Urinary bladder (tissue), 4 donors: ENCODE data around the gene PPIC. TPM values are rescaled to one million over a fixed set of nuclear protein-coding genes. Genes with fewer than 3 reads are reported as not detected.
"Not testable (repeated sequence)": the region's sequence is repeated elsewhere in the genome, so short reads cannot be mapped to it uniquely, and the experiment has no call there.

Experiments used
- DNase-seq: peaks from one replicate; pipeline ENCODE4 v3.0.0-alpha.2; 2015; ENCODE audit errors: extremely low spot score
- H3K27ac ChIP-seq: one replicate; pipeline ENCODE4 v1.5.1; 2013; ENCODE audit warnings: low read depth, mild to moderate bottlenecking, moderate library complexity
- H3K36me3 ChIP-seq: one replicate; pipeline ENCODE4 v1.6.1; 2013; ENCODE audit warnings: mild to moderate bottlenecking, moderate library complexity; ENCODE audit not compliant: insufficient read depth
- H3K4me1 ChIP-seq: one replicate; pipeline ENCODE4 v1.6.1; 2013; ENCODE audit warnings: mild to moderate bottlenecking, moderate library complexity; ENCODE audit not compliant: insufficient read depth
- H3K4me3 ChIP-seq: one replicate; pipeline ENCODE4 v1.5.1; 2013; ENCODE audit warnings: low read depth, low read length
- WGBS: extraction: QIAGEN DNeasy Blood & Tissue Kit; methylation state at CpG from one replicate; pipeline ENCODE4 v1.1.7; 2013; 5-methylcytosine and 5-hydroxymethylcytosine counted together
- polyA plus RNA-seq: library from polyadenylated mRNA; stranded (reverse); fragments of 200-250 nt; gene quantifications from one replicate; pipeline ENCODE4 v1.2.3, GENCODE V29; 2013
- total RNA-seq: library from RNA; depleted of rRNA; stranded (reverse); fragments of >200 nt; gene quantifications from one replicate; pipeline ENCODE4 v1.2.3, GENCODE V29; 2014
- donor health status: healthy with polysubstance abuse.
- donor health status: healthy.

The PPIC gene
- total and polyA plus RNA-seq, 2 donors, result 92.3 to 94.0 TPM

DNA sequence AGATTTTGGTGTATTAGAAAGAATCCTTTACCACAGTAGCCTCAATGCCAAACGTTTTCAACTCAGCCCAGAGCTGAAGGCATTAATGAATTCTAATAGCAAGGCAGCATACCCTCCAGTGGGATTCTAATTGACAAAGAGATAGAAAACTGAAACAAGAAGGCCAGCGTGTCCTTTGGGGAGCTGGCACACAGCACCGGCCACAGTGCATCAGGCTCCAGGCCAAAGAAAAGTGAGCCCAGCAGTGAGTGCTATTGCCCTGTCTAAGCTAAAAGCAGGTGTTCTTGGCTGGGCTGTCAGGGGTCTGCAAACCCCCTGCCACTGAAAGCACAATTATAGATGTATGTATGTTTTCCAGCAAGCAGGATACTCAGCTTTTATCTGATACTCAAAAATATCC, 40.4 kb downstream of the PPIC start:
- DNase-seq, result no peak
- H3K4me3 ChIP-seq, result no peak overlapping the region
- H3K4me1 ChIP-seq, result no peaks in the 10 kb centered on the region
- H3K27ac ChIP-seq, result no peak overlapping the region
- WGBS, result 87% methylated on average over 3 of the region's 3 CpGs
- H3K36me3 ChIP-seq, result no peaks in the 10 kb centered on the region

DNA sequence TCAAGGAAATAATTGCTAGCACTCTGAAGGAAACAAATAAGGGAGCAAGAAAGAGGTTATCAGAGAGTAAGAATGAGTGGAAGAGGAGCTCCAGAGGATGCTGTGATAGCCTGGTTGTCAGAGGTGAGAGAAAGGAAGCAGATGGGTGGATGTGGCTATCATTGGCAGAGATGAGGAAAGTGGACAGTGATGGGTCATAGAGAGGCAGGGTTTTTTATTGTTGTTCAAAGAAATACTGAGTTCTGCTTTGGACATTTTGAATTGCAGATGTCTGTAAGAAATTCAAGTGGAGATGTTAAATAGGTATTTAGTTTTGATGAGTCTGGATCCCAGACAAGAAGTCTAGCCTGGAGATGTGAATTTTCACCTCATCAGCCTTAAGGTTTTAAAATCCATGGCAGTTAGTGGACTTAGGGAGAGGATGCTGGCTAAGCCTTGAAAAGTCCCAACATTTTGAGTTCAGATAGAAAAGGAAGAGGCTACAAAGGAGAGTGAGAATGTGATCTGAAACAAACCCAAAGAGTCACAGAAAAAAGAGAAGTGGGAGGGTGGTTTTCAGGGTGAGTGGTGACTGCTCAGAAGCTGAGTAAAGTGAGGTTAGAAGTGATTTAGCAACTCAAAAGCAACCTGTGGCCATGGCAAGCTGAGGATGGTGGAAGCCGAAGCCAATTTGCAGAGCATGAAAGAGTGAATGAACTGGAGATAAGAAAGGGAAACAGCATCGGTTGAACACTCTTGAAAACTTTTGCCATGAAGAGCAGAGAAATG, 50.4 kb downstream of the PPIC start:
- Histone ChIP-seq H3K36me3 (no peaks in the 10 kb centered on the region), H3K27ac (no peak overlapping the region), H3K4me1 (no peaks in the 10 kb centered on the region), H3K4me3 (no peak overlapping the region)
- no peak for DNase-seq
- 96% methylated on average over 2 of the region's 2 CpGs for WGBS

DNA sequence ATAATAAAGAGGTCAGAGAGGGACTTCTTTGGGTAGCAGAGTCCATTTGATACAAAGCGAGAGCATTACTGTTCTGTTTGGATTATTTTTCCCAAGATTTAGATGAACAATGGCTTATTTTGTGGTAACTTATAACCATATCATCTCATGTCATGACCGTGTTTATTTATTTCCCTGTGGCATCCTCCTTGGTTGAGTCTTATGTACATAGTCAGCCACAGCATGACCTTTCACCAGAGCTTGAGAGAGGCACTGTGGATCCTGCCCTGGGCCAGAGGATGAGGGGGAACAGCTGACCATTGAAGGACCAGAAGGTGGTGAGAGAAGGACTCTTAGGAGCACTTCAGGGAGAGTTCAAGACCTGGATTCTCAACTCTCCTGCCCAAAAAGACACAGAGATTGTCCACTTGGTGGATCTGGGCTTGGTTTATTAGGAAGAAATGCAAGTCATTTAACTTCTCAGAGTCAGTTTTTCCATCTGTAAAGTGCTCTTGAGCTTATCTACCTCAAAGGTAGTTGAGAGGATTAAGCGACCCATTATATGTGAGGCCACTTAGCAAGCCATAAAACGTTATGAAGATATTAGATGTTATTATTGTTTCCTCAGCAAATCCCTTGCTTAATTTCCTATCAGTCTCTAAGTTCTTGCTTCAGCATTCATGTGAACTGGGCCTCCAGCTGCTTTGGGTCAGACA, 51.4 kb downstream of the PPIC start:
- WGBS, result 88% methylated on average over 4 of the region's 4 CpGs
- Histone ChIP-seq H3K4me3 (no peak overlapping the region), H3K27ac (no peak overlapping the region), H3K36me3 (no peaks in the 10 kb centered on the region), H3K4me1 (no peaks in the 10 kb centered on the region)
- DNase-seq, result no peak

DNA sequence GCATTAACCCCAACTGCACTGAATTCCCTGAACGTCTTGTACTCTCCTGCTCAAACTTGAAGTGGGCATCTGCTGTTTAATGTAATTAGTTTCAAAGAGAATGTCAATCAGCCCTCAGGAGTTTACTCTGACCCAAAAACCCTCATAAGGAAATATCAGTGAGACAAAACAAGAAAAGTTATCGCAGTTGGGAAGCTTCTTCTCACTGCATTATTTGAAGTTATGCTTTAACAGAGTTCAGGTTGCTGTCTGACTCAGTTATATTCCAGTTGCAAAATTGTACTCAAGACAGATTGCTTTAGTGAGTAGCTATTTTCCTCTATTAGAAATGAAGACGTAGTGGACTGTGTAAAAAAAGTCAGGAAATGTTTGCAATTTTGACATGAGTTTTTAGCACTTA, 52.1 kb downstream of the PPIC start:
- Histone ChIP-seq H3K4me3 (no peak overlapping the region), H3K4me1 (no peaks in the 10 kb centered on the region), H3K27ac (no peak overlapping the region), H3K36me3 (no peaks in the 10 kb centered on the region)
- no peak for DNase-seq
- 96% methylated on average over 3 of the region's 3 CpGs for WGBS

DNA sequence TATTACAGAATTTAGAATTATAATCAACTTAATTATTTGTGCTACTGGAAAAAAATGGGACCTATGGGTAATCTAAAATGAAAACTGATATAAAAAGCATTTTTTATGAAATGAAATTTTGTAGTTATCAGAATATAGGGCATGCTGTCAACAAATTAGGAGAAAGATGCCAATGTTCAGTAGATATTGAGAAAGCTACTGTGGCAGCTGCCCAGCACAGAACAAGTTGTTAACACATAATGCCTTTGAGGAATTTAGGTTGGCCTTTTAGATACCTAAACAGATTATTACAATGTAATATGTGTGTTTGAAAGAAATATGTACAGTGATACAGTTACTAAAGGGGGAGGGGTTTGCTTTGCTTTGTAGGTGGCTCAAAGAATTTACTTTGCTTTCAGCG, 54.1 kb downstream of the PPIC start:
- Histone ChIP-seq H3K36me3 (no peaks in the 10 kb centered on the region), H3K4me3 (no peak overlapping the region), H3K27ac (no peak overlapping the region), H3K4me1 (no peaks in the 10 kb centered on the region)
- no peak for DNase-seq
- WGBS, result 48% methylated on average over 1 of the region's 1 CpG

DNA sequence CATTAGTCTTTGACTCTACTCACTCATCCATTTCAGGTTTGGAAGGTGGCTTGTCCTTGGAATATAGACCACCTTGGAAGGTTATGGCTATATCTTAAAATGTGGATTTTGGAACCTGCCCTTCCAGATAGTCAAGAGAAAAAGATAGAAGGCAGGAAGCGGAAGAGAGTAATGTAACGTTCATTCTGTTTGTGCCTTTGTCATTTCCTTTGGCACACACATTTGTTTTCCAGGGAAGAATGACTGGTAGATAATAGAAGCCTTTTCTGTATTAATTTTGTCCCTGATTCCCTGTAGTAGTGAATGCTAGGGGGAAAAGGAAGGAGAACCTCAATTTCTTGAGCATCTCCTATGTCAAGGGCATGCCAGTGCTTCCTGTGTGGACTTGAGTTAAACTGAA, 54.7 kb downstream of the PPIC start:
- 68% methylated on average over 2 of the region's 2 CpGs for WGBS
- DNase-seq, result no peak
- Histone ChIP-seq H3K27ac (no peak overlapping the region), H3K4me1 (no peaks in the 10 kb centered on the region), H3K36me3 (no peaks in the 10 kb centered on the region), H3K4me3 (no peak overlapping the region)

DNA sequence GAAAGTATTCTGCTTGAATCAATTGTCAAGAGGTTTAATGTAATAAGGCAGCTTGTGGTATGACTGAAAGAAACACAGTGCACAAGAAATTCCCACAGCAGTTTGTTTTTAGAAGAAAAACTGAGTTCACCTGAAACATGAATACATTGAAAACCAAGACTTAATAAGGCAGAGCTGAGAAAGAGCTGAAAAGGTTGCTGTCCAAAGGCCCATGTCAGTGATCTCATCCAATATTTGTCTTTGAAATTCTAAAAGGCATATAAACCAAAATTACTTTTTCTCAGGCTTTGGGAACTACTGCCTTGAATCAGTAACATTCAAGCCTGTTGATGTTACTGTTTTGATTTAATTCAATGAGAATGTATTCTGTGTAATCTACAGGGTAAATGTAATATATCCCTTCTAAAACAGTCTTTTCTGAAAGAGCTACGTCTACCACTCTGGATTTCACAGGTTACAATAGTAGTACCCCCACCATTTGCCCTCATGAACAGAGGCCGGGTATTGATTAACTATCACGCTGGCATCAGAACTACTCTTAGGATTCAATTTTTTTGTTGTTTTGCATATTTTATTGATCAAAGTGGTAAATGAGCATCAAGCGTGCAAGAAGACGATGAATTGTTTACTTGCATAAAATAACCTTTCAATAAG, 57.8 kb downstream of the PPIC start:
- no peak overlapping the region for H3K27ac ChIP-seq
- WGBS, result 98% methylated on average over 5 of the region's 5 CpGs
- H3K4me1 ChIP-seq, result no peaks in the 10 kb centered on the region
- no peaks in the 10 kb centered on the region for H3K36me3 ChIP-seq
- no peak for DNase-seq
- H3K4me3 ChIP-seq, result no peak overlapping the region

DNA sequence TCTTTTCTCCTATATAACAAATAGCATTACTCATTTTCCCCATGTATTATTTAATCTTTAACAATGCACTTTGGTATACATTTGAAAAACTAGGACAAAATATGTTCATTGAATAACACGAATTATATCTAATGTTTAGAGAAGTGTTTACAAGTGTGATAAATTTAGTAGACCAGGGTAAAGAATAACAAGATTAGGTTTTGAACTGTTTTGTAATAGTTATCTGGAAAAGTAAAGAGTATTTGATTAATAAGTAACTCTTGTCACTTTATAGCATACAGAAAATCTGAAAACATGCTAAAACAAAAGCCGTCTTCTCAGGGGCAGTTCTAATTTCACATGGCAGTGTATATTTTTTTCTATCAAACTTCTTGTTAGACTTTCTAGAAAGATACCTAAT, 58.5 kb downstream of the PPIC start:
- H3K4me1 ChIP-seq, result no peaks in the 10 kb centered on the region
- no peaks in the 10 kb centered on the region for H3K36me3 ChIP-seq
- no peak overlapping the region for H3K27ac ChIP-seq
- no peak for DNase-seq
- H3K4me3 ChIP-seq, result no peak overlapping the region
- 63% methylated on average over 2 of the region's 2 CpGs for WGBS

DNA sequence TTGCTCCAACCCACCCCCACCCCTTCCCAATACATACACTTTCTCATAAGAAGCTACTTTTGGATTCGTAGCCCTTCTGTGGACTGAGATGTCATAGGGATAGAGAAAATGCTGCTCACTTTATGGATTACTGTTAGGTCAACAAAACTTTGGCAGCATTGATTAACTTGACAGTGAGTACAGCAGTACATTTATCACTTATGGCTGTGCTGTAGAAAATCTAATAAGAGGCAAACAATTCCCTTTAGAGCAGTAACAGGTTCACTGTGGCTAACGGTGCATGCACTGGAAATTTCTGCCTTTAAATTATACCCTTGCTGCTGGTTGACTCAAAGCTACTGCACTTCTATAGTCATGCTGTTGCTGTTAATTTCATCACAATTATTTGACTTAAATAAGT, 59.2 kb downstream of the PPIC start:
- WGBS, result 83% methylated on average over 2 of the region's 2 CpGs
- Histone ChIP-seq H3K36me3 (no peaks in the 10 kb centered on the region), H3K4me1 (no peaks in the 10 kb centered on the region), H3K27ac (no peak overlapping the region), H3K4me3 (no peak overlapping the region)
- DNase-seq, result no peak

DNA sequence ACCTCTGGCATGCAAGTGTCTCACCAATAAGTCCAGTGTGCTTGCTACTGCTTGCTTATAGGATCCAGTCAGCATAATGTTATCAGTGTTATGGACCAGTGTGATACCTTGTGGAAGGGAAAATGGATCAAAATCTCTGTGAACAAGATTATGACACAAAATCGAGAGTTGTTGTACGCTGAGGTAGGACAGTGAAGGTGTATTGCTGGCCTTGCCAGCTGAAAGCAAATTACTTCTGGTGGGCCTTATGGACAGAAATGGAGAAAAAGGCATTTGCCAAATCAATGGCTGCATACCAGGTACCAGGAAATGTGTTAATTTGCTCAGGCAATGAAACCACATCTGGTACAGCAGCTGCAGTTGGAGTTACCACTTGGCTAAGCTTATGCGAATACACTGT, 62.3 kb downstream of the PPIC start:
- WGBS, result 95% methylated on average over 3 of the region's 3 CpGs
- H3K4me3 ChIP-seq, DNase-seq, H3K4me1 ChIP-seq, H3K36me3 ChIP-seq, H3K27ac ChIP-seq: not testable (repeated sequence)

DNA sequence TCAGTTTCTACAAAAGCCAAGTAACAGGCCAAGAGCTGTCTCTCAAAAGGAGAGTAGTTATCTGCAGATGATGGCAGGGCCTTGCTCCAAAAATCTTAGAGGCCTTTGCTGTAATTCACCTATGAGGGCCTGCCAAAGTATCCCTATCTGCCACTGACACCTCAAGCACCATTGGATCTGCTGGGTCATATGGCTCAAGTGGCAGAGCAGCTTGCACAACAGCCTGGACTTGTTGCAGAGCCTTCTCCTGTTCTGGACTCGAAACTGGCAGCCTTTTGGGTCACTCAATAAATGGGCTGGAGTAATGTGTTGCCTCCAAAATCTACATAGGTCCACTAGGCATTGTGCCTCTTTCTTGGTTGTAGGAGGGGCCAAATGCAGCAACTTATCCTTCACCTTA, 62.8 kb downstream of the PPIC start:
- H3K27ac ChIP-seq, H3K4me1 ChIP-seq, H3K36me3 ChIP-seq, DNase-seq, H3K4me3 ChIP-seq: not testable (repeated sequence)
- 94% methylated on average over 1 of the region's 1 CpG for WGBS
